ENCODE measurements around the gene ADAMTS7.

The ADAMTS7 gene

DNA sequence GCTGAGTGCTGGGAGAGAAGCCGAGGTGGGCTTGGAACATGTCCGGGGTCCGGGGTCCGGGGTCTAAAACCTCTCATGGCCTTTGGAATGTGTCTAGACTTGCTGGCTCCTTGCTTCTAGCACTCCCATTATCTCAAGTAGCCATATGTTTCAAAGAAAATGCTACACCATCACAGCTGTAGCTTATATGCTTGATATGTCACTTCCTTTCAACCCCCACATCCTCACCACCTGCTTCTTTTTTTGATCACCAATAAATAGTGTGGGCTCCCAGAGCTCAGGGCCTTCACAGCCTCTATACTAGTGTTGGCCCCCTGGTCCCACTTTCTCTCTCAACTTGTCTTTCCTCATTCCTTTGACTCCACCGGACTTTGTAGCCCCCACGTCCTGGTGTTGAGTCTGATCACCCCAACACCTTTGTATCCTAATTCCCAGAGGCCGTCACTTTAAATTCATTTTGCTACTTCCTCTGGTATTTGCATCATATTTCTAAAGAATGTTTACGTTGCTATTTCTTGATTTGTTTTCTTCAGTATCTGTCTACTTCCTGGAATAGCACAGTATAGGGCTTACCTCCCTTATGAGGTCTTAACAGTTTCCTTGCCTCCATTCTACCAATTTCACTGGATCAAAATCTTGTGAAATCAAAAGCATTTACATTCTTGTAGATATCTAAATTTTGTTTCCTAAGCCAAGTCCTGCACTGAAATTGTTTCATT, 98.3 kb downstream of the ADAMTS7 start:
- intact Hi-C loops (cut with DNase I), result no loop called here
- peak in 1 of 42 donors; percentile 15 for DNase-seq

GRCh38 chr15:78711638-78712037, 99.6 kb downstream of the ADAMTS7 start:
- intact Hi-C loops (cut with DNase I), result no loop called here
- DNase-seq, result peak in 1 of 42 donors; percentile 8

GRCh38 chr15:78709263-78709882, 101.9 kb downstream of the ADAMTS7 start:
- peak; percentile 30 to 89 (median 72) for DNase-seq
- intact Hi-C loops (cut with DNase I), result loop anchor here (5.0 to 10.0 kb wide), 2 partner anchors 65 to 92 kb away; partner anchors contain the start of gene CHRNB4
